ENCODE data around the gene PARN. TPM values are rescaled to one million over a fixed set of nuclear protein-coding genes. Genes with fewer than 3 reads are reported as not detected.

The PARN gene
- total and polyA plus RNA-seq, 9 of the 15 experiments (the other 6 are each of a cell fraction or from before 2014, with no cell fraction given) = 9.6 to 51.3 (median 40.4) TPM

DNA sequence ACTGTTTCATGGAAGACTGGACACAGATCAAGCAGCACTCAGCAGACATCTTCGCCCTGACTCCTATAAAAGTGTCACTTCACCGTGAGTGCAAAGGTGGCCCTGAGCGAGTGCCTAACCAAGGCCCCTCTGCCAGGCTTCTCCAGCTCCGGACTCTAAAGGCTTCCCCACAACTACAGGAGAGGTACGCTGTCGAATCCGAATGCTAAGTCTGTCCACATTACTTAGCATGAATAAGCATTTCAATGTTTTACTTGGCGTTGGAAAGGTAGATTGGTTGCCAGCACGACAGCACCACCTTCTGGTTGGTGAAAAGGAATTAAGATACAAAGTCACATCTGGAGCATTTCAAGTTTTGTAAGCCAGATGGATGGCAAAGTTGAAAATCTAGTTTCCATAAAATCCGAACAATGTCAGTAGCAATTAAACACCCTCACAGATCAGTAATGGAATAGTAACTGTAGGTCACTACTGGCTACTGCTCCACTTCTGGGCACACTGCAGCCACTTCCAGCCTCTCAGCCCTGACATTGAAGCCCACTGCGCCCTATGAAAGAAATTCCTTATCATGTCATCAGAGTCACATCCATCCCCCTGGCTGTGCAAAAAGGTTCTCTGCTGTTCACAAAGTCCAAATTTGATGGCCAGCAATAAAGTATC is 100.9 kb downstream of the PARN start (continued):
- peak; percentile 88 for TF ChIP-seq SMC3 (conservative IDR thresholded peaks at IDR 0.05; ENCODE audit: insufficient read depth, low read depth, low read length)
- no peak for TF ChIP-seq CBX1 (IDR thresholded peaks at IDR 0.05; ENCODE audit: low read depth)
- TF ChIP-seq VEZF1 (CRISPR knock-in tag; IDR thresholded peaks at IDR 0.05) = no peak
- no peak for TF ChIP-seq MTF1 (CRISPR knock-in tag; IDR thresholded peaks at IDR 0.05; ENCODE audit: borderline replicate concordance)
- TF ChIP-seq CBFA2T2 (conservative IDR thresholded peaks at IDR 0.05) = no peak
- TF ChIP-seq WHSC1 (IDR thresholded peaks at IDR 0.05; ENCODE audit: low read length) = no peak
- TF ChIP-seq SNRNP70 (optimal IDR thresholded peaks at IDR 0.05; ENCODE audit: low read depth, low read length) = no peak
- no peak for TF ChIP-seq ZNF507 (tag; conservative IDR thresholded peaks at IDR 0.05)

DNA sequence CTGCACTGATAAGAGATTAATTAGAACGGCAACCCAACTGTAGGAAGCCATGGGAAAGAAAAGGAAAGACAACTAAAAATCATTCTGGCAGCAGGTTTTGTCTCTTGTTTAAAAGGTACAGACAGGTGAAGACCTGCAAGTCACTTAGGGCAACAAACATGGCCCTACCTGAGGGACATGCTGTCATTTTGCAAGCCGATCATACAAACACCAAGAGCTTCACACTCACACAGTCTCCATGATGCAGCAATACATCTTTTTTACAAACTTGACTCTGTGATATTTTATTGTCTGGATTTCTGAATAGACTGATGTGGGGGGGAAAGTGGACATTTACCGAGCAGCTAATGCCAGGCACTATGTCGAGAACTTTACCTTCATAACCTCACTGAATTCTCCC is 101.8 kb downstream of the PARN start:
- H3K27me3 ChIP-seq (ENCODE audit: control insufficient read depth in 2 of 2, insufficient read depth in 2 of 2, low read length in 2 of 2) = no peaks in the 10 kb centered on the region
- peak overlapping the region in 1 of 2 experiments; percentile 43; a peak in 1 of 4 replicates for H3K9ac ChIP-seq (ENCODE audit: insufficient read depth in 1 of 2, low read depth in 2 of 2, low read length in 2 of 2)

More for the DNA sequence above, 101.8 kb downstream of the PARN start:
- ATAC-seq (peak; percentile 46), FAIRE-seq (no peak), DNase-seq (ENCODE audit: extremely low read depth in 1 of 4, low spot score in 3 of 4) (peak in 1 of 4 experiments; percentile 22)
- ChIA-PET CTCF (ENCODE audit: low intra/inter-chr PET ratio) (interaction anchor here (0.9 to 3.0 kb wide), 6 partner anchors 225 to 609 kb away, joined by 3 to 20 read pairs (median 4); no protein-coding TSS in a partner anchor), POLR2A (interaction anchor here (0.6 kb wide), 1 partner anchor 232 kb away, joined by 3 read pairs; no protein-coding TSS in a partner anchor)
- Histone ChIP-seq H2AFZ (ENCODE audit: low read depth, low read length) (peak overlapping the region; percentile 67), H3K4me3 (no peak overlapping the region), H3K79me2 (ENCODE audit: control insufficient read depth, insufficient read depth, low read length) (0 out of 3 replicates have a peak, but pooled peaks cover 6% of the 10 kb centered on the region), H3K27ac (ENCODE audit: extremely low read depth, low read depth, low read length) (peak overlapping the region; percentile 75), H3K9me1 (ENCODE audit: control insufficient read depth, insufficient read depth, low read length) (no peaks in the 10 kb centered on the region), H3K36me3 (ENCODE audit: control insufficient read depth, insufficient read depth, low read length) (no peaks in the 10 kb centered on the region), H4K20me1 (replicated peaks; ENCODE audit: control insufficient read depth, insufficient read depth, low read length) (no peaks in the 10 kb centered on the region), H3K4me2 (ENCODE audit: insufficient read depth, low read length) (no peak overlapping the region), H3K4me1 (replicated peaks in 1 of 2; ENCODE audit: control insufficient read depth in 2 of 2, insufficient read depth in 2 of 2, low read length in 2 of 2) (peaks cover 0 to 22% of the 10 kb centered on the region in 2 experiments; a peak in 4 of 5 replicates), H3K9me3 (replicated peaks; ENCODE audit: control insufficient read depth, insufficient read depth, low read depth, low read length) (no peaks in the 10 kb centered on the region)
- intact Hi-C loops (cut with micrococcal nuclease) (loop anchor here (2.0 to 10.0 kb wide), 3 partner anchors 154 to 606 kb away; partner anchors contain the start of gene ERCC4), in situ Hi-C loops (cut with MboI) (loop anchor here (5.0 to 10.0 kb wide), 2 partner anchors 236 to 604 kb away; partner anchors contain the start of gene ERCC4)
- BruUV-seq (replicated peaks) = no TSS peak
- TF ChIP-seq KAT7 (CRISPR knock-in tag; IDR thresholded peaks at IDR 0.05; ENCODE audit: borderline replicate concordance) = 0 out of 2 replicates have a peak, but pooled peaks have one; percentile 31
- TF ChIP-seq SRSF1 (IDR thresholded peaks at IDR 0.05; ENCODE audit: low read depth, low read length) = no peak
- WGBS (ENCODE audit: insufficient coverage, low coverage, missing lambda C conversion rate) = 77% methylated on average over 4 of the region's 4 CpGs

All from K562 (cell line).